HG03342 (cell line): Measurements from ENCODE around the gene HNMT.
"Not testable (repeated sequence)": the region's sequence is repeated elsewhere in the genome, so short reads cannot be mapped to it uniquely, and the experiment has no call there.

Experiments used
- ATAC-seq: cut with Tn5 transposase; IDR thresholded peaks from one replicate; pipeline ENCODE4 v1.9.1; 2021; ENCODE audit warnings: mild to moderate bottlenecking, moderate library complexity; ENCODE audit not compliant: unreplicated experiment

HNMT gene

GRCh38 chr2:138037090-138037489, 72.8 kb downstream of the HNMT start:
- ATAC-seq, result no peak

- ATAC-seq, result no peak
Measured at GRCh38 chr2:138040616-138041015, 76.3 kb downstream of the HNMT start.

GRCh38 chr2:138042311-138042710, 78.0 kb downstream of the HNMT start:
- ATAC-seq, result no peak

- ATAC-seq, result not testable (repeated sequence)
Measured at GRCh38 chr2:138043588-138043987, 79.3 kb downstream of the HNMT start.

- ATAC-seq, result no peak
Measured at GRCh38 chr2:138058427-138058826, 94.2 kb downstream of the HNMT start.

GRCh38 chr2:138059487-138060300, 95.4 kb downstream of the HNMT start:
- ATAC-seq, result no peak

GRCh38 chr2:138060301-138060635, 96.0 kb downstream of the HNMT start:
- no peak for ATAC-seq

- no peak for ATAC-seq
Measured at GRCh38 chr2:138061961-138062360, 97.7 kb downstream of the HNMT start.

GRCh38 chr2:138063181-138063580, 98.9 kb downstream of the HNMT start:
- no peak for ATAC-seq
